PC-3 (cell line): ENCODE results near the gene ENDOG.

ENCODE experiments used
- EZH2 ChIP-seq: fragments of 300-600 bp; sonication (generic); IDR thresholded peaks from one replicate; pipeline ENCODE4 v1.6.1; 2017; ENCODE audit warnings: antibody characterized with exemption, mild to moderate bottlenecking, low read length; ENCODE audit not compliant: unreplicated experiment
- EZH2phosphoT487 ChIP-seq: fragments of 300-600 bp; sonication (generic); IDR thresholded peaks from 2 replicates; pipeline ENCODE4 v1.6.1; 2018; ENCODE audit warnings: mild to moderate bottlenecking, antibody characterized with exemption, low read length, borderline replicate concordance
- TF ChIP-seq, protein P1 (sequence below): fragments of 300-600 bp; sonication (generic); conservative IDR thresholded peaks from 2 replicates; pipeline ENCODE4 v1.5.1; 2017; ENCODE audit warnings: antibody characterized with exemption, low read depth, mild to moderate bottlenecking, low read length

DNA sequence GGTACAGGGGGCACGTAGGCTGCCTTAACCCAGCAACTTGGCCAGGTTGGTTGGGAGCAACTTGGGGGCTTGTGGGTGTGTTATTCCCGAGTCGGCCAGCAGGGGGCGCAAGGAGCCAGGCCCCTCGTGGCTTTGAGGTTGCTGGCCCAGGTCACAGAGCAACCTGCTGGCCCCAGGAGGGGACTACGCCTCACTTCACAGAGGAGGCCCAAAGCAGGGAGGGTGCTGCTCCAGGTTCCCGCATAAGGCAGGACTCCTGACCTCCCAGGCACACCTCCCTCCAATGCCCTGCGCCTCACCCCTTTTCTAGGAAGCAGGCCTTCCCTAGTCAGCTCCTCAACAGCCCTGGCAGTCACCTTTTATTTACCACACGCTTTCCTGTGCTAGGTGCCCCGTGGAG lies 45.3 kb downstream of the ENDOG start:
- TF ChIP-seq, protein P1, sequence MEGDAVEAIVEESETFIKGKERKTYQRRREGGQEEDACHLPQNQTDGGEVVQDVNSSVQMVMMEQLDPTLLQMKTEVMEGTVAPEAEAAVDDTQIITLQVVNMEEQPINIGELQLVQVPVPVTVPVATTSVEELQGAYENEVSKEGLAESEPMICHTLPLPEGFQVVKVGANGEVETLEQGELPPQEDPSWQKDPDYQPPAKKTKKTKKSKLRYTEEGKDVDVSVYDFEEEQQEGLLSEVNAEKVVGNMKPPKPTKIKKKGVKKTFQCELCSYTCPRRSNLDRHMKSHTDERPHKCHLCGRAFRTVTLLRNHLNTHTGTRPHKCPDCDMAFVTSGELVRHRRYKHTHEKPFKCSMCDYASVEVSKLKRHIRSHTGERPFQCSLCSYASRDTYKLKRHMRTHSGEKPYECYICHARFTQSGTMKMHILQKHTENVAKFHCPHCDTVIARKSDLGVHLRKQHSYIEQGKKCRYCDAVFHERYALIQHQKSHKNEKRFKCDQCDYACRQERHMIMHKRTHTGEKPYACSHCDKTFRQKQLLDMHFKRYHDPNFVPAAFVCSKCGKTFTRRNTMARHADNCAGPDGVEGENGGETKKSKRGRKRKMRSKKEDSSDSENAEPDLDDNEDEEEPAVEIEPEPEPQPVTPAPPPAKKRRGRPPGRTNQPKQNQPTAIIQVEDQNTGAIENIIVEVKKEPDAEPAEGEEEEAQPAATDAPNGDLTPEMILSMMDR, result peak; percentile 75
- TF ChIP-seq EZH2, result no peak
- TF ChIP-seq EZH2phosphoT487, result no peak
